SK-N-SH treated with all-trans-retinoic acid at 6 μM for 48 hours (cell line): ENCODE measurements around the gene CRYBA2.

ENCODE experiments used
- ATAC-seq: fragments of 200-7000 bp; cut with Tn5 transposase; 3 replicates; pipeline ENCODE4 v1.9.1; 2020; ENCODE audit warnings: mild to moderate bottlenecking, moderate library complexity
- ARNTL ChIP-seq: fragments of 450-650 bp; formaldehyde crosslinking; IDR thresholded peaks from 2 replicates; pipeline ENCODE4 v1.5.0; 2020; ENCODE audit warnings: low read depth, mild to moderate bottlenecking, moderate library complexity, borderline replicate concordance
- BACH2 ChIP-seq: fragments of 250-450 bp; sonication (Bioruptor Pico); IDR thresholded peaks from 2 replicates; pipeline ENCODE4 v1.9.0; 2021; ENCODE audit warnings: mild to moderate bottlenecking, borderline replicate concordance
- CSDC2 ChIP-seq: fragments of 250-450 bp; sonication (Bioruptor Pico); IDR thresholded peaks from 2 replicates; pipeline ENCODE4 v1.5.0; 2020; ENCODE audit warnings: mild to moderate bottlenecking, moderate library complexity
- ESRRG ChIP-seq: fragments of 250-450 bp; sonication (Bioruptor Pico); IDR thresholded peaks from 2 replicates; pipeline ENCODE4 v1.6.1; 2021; ENCODE audit warnings: mild to moderate bottlenecking
- GLIS3 ChIP-seq: fragments of 250-450 bp; sonication (Bioruptor Pico); IDR thresholded peaks from 2 replicates; pipeline ENCODE4 v1.5.0; 2020; ENCODE audit warnings: mild to moderate bottlenecking, moderate library complexity
- ISL1 ChIP-seq: fragments of 250-450 bp; sonication (Bioruptor Pico); IDR thresholded peaks from 2 replicates; pipeline ENCODE4 v2.1.2; 2022; ENCODE audit warnings: mild to moderate bottlenecking, moderate library complexity
- OSR1 ChIP-seq: fragments of 250-450 bp; sonication (Bioruptor Pico); IDR thresholded peaks from 2 replicates; pipeline ENCODE4 v1.8.0; 2022; ENCODE audit warnings: moderate library complexity, mild to moderate bottlenecking, inconsistent platforms
- PPARA ChIP-seq: fragments of 250-450 bp; sonication (Bioruptor Pico); IDR thresholded peaks from 2 replicates; pipeline ENCODE4 v1.5.0; 2020; ENCODE audit warnings: mild to moderate bottlenecking, borderline replicate concordance
- SNAI2 ChIP-seq: fragments of 250-450 bp; sonication (Bioruptor Pico); IDR thresholded peaks from 2 replicates; pipeline ENCODE4 v1.5.0; 2020; ENCODE audit warnings: mild to moderate bottlenecking, moderate library complexity
- TCF4 ChIP-seq: fragments of 250-450 bp; sonication (Bioruptor Pico); IDR thresholded peaks from 2 replicates; pipeline ENCODE4 v1.8.0; 2021; ENCODE audit warnings: mild to moderate bottlenecking, moderate library complexity, borderline replicate concordance
- TOX ChIP-seq: fragments of 250-450 bp; sonication (Bioruptor Pico); IDR thresholded peaks from 2 replicates; pipeline ENCODE4 v1.8.0; 2021; ENCODE audit warnings: mild to moderate bottlenecking, moderate library complexity, borderline replicate concordance
- ZC3H10 ChIP-seq: fragments of 250-450 bp; sonication (Bioruptor Pico); IDR thresholded peaks from 2 replicates; pipeline ENCODE4 v1.5.1; 2021; ENCODE audit warnings: mild to moderate bottlenecking, moderate library complexity
- ZFP3 ChIP-seq: fragments of 250-450 bp; sonication (Bioruptor Pico); IDR thresholded peaks from 2 replicates; pipeline ENCODE4 v1.5.0; 2020; ENCODE audit warnings: mild to moderate bottlenecking, moderate library complexity
- ZFP30 ChIP-seq: fragments of 450-650 bp; formaldehyde crosslinking; IDR thresholded peaks from 2 replicates; pipeline ENCODE4 v1.5.0; 2022; ENCODE audit warnings: mild to moderate bottlenecking, moderate library complexity
- ZNF565 ChIP-seq: fragments of 450-650 bp; formaldehyde crosslinking; conservative IDR thresholded peaks from 2 replicates; pipeline ENCODE4 v1.5.0; 2020; ENCODE audit warnings: low read depth, mild to moderate bottlenecking, moderate library complexity
- ZNF70 ChIP-seq: fragments of 450-650 bp; formaldehyde crosslinking; IDR thresholded peaks from 2 replicates; pipeline ENCODE4 v1.5.0; 2020; ENCODE audit warnings: mild to moderate bottlenecking, moderate library complexity
- ZNF8 ChIP-seq: fragments of 450-650 bp; formaldehyde crosslinking; IDR thresholded peaks from 2 replicates; pipeline ENCODE4 v1.5.0; 2020; ENCODE audit warnings: mild to moderate bottlenecking, moderate library complexity
- TF ChIP-seq, protein P1 (sequence below): fragments of 250-450 bp; sonication (Bioruptor Pico); IDR thresholded peaks from 2 replicates; pipeline ENCODE4 v1.5.1; 2021; ENCODE audit warnings: mild to moderate bottlenecking, moderate library complexity
- TF ChIP-seq, protein P2 (sequence below): fragments of 250-450 bp; sonication (Bioruptor Pico); IDR thresholded peaks from 2 replicates; pipeline ENCODE4 v1.5.1; 2020; ENCODE audit warnings: low read depth, mild to moderate bottlenecking, moderate library complexity
- TF ChIP-seq, protein P3 (sequence below): fragments of 250-450 bp; sonication (Bioruptor Pico); IDR thresholded peaks from 2 replicates; pipeline ENCODE4 v1.5.0; 2020; ENCODE audit warnings: mild to moderate bottlenecking, moderate library complexity

The CRYBA2 gene

DNA sequence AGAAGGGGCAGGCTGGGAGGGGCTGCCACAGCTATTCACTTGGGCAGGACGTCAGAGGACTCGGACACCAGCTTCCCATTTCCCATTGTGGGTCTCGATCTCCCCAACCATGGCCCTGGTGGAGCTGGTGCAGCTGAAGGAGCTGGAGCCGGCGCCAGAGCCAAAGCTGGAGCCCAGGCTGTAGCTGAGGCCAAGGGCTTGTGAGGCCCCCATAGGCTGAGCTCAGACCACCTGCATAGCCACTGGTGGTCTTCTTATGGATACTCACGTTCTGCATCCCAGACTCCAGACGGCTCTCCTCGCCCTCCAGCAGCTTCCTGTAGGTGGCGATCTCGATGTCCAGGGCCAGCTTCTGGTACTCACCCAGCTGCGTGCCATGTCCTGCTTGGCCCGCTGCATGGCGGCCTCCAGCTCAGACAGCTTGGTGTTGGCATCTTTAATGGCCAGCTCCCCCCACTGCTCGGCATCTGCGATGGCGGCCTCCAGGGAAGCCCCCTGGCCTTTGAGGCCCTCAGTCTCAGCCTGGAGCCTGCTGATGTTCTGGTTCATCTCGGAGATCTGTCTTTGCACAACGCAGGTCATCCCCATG, 39.8 kb downstream of the CRYBA2 start:
- no peak for ATAC-seq
- TF ChIP-seq, protein P1, sequence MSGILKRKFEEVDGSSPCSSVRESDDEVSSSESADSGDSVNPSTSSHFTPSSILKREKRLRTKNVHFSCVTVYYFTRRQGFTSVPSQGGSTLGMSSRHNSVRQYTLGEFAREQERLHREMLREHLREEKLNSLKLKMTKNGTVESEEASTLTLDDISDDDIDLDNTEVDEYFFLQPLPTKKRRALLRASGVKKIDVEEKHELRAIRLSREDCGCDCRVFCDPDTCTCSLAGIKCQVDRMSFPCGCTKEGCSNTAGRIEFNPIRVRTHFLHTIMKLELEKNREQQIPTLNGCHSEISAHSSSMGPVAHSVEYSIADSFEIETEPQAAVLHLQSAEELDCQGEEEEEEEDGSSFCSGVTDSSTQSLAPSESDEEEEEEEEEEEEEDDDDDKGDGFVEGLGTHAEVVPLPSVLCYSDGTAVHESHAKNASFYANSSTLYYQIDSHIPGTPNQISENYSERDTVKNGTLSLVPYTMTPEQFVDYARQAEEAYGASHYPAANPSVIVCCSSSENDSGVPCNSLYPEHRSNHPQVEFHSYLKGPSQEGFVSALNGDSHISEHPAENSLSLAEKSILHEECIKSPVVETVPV (CRISPR knock-in tag), result no peak
- TF ChIP-seq ZFP3 (CRISPR knock-in tag), result no peak
- TF ChIP-seq, protein P2, sequence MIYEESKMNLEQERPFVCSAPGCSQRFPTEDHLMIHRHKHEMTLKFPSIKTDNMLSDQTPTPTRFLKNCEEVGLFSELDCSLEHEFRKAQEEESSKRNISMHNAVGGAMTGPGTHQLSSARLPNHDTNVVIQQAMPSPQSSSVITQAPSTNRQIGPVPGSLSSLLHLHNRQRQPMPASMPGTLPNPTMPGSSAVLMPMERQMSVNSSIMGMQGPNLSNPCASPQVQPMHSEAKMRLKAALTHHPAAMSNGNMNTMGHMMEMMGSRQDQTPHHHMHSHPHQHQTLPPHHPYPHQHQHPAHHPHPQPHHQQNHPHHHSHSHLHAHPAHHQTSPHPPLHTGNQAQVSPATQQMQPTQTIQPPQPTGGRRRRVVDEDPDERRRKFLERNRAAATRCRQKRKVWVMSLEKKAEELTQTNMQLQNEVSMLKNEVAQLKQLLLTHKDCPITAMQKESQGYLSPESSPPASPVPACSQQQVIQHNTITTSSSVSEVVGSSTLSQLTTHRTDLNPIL (CRISPR knock-in tag), result no peak
- TF ChIP-seq ZNF565, result no peak
- TF ChIP-seq, protein P3, sequence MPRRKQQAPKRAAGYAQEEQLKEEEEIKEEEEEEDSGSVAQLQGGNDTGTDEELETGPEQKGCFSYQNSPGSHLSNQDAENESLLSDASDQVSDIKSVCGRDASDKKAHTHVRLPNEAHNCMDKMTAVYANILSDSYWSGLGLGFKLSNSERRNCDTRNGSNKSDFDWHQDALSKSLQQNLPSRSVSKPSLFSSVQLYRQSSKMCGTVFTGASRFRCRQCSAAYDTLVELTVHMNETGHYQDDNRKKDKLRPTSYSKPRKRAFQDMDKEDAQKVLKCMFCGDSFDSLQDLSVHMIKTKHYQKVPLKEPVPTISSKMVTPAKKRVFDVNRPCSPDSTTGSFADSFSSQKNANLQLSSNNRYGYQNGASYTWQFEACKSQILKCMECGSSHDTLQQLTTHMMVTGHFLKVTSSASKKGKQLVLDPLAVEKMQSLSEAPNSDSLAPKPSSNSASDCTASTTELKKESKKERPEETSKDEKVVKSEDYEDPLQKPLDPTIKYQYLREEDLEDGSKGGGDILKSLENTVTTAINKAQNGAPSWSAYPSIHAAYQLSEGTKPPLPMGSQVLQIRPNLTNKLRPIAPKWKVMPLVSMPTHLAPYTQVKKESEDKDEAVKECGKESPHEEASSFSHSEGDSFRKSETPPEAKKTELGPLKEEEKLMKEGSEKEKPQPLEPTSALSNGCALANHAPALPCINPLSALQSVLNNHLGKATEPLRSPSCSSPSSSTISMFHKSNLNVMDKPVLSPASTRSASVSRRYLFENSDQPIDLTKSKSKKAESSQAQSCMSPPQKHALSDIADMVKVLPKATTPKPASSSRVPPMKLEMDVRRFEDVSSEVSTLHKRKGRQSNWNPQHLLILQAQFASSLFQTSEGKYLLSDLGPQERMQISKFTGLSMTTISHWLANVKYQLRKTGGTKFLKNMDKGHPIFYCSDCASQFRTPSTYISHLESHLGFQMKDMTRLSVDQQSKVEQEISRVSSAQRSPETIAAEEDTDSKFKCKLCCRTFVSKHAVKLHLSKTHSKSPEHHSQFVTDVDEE, result no peak
- TF ChIP-seq CSDC2, result no peak
- TF ChIP-seq ZNF70 (CRISPR knock-in tag), result no peak
- TF ChIP-seq ESRRG (CRISPR knock-in tag), result no peak
- no peak for TF ChIP-seq ARNTL (CRISPR knock-in tag)
- no peak for TF ChIP-seq BACH2 (CRISPR knock-in tag)
- TF ChIP-seq ZC3H10, result no peak
- TF ChIP-seq OSR1 (CRISPR knock-in tag), result no peak

DNA sequence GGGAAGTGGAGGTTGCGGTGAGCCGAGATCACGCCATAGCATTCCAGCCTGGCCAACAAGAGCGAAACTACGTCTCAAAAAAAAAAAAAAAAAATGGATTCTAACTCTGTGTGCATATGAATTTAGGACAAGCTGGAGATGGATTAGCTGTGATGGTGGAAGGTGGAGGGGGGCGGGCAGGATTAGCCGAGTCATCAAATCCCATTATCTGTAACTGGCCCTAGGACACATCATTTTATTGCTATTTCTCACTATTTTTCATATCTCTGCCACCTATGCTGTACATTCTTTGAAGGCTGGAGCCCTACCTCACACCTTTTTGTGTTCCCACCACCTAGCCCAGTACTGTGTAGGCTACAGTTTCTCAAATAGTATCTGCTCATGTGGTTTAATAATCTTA, 41.1 kb downstream of the CRYBA2 start:
- no peak for TF ChIP-seq ESRRG (CRISPR knock-in tag)
- no peak for TF ChIP-seq GLIS3 (CRISPR knock-in tag)
- TF ChIP-seq ZFP30 (CRISPR knock-in tag), result no peak
- no peak for TF ChIP-seq PPARA (CRISPR knock-in tag)
- no peak for TF ChIP-seq ZNF8
- no peak for TF ChIP-seq CSDC2
- ATAC-seq, result no peak

DNA sequence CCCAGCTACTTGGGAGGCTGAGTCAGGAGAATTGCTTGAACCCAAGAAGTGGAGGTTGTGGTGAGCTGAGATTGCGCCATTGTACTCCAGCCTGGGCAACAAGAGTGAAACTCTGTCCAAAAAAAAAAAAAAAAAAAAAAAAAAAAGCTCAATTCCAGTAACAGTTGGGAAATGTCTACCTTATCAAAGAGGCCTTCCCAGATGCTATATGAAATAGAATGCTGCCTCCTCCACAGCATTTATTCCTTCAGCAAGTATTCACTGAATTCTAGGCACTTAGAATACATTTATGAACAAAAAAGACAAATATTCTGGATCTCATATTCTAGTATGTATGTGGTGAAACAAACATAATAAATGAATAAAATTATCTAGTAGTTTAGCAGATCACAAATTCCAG, 46.6 kb downstream of the CRYBA2 start:
- TF ChIP-seq CSDC2, result no peak
- TF ChIP-seq PPARA (CRISPR knock-in tag), result no peak
- no peak for TF ChIP-seq ZNF565
- TF ChIP-seq ISL1 (CRISPR knock-in tag), result no peak
- no peak for TF ChIP-seq BACH2 (CRISPR knock-in tag)
- TF ChIP-seq, protein P1 (CRISPR knock-in tag), result no peak
- no peak for TF ChIP-seq SNAI2 (CRISPR knock-in tag)
- TF ChIP-seq ESRRG (CRISPR knock-in tag), result no peak
- no peak for TF ChIP-seq OSR1 (CRISPR knock-in tag)
- TF ChIP-seq ZNF70 (CRISPR knock-in tag), result no peak
- no peak for TF ChIP-seq TOX (CRISPR knock-in tag)
- TF ChIP-seq TCF4 (CRISPR knock-in tag), result no peak
- no peak for TF ChIP-seq ZC3H10
- no peak for ATAC-seq

DNA sequence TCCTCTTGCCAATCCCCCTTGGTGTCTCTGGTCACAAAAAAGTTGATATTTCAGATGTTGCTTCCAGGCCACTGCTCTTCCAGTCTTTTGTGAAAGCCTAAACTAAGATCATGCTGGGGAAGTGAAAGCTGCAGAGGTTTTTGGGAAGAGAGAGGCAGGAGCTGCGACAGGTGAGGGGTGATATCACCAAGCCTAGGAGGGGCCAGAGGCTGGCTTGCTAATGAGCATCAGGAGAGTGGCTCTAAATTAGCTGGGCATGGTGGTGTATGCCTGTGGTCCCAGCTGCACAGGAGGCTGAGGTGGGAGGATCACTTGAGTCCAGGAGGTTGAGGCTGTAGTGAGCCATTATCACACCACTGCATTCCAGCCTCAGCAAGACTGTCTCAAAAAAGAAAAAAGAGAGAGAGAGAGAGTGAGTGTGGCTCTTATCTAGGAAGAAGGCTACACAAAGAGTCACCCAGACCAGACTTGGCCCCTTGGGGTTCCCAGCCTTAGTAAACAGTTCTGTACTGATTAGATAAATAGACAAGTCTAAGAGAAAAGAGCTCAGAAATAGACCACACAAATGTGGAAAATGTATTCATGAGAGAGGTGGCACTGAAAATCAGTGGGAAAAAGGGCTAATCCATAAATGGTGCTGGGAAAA, 48.3 kb downstream of the CRYBA2 start:
- ATAC-seq, result no peak
- TF ChIP-seq ZNF8, result no peak
